ENCODE data around the gene PDGFA.

DNA sequence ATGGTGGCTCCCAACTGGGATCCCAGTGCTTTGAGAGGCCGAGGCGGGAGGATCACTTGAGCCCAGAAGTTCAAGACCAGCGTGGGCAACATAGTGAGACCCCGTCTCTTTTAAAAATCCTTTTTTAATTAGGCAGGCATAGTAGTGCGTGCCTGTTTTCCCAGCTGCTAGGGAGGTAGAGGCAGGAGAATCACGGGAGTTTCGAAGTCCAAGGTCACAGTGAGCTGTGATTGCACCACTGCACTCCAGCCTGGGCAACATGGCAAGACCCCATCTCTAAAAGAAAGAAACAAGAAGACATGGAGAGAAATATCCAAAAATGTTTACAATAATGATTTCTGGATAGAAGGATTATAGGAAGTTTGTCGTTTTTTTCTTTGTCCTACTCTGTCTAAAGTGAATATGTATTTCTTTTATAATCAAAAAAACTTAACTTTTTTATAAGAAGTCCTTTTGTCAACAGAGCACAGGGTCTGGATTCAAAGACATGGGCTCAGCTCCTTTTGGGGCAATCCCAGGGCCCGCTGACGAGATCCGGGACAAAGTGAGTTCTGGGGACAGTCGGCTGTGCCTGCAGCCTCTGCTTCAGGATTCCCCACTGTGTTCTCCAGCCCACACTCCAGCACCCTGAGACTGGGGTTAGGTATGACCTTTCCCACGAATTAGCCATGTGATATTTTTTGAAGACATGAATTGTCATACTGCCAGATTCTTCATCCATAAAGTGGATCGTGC is 45.6 kb downstream of the PDGFA start:
- TF ChIP-seq, protein P1, sequence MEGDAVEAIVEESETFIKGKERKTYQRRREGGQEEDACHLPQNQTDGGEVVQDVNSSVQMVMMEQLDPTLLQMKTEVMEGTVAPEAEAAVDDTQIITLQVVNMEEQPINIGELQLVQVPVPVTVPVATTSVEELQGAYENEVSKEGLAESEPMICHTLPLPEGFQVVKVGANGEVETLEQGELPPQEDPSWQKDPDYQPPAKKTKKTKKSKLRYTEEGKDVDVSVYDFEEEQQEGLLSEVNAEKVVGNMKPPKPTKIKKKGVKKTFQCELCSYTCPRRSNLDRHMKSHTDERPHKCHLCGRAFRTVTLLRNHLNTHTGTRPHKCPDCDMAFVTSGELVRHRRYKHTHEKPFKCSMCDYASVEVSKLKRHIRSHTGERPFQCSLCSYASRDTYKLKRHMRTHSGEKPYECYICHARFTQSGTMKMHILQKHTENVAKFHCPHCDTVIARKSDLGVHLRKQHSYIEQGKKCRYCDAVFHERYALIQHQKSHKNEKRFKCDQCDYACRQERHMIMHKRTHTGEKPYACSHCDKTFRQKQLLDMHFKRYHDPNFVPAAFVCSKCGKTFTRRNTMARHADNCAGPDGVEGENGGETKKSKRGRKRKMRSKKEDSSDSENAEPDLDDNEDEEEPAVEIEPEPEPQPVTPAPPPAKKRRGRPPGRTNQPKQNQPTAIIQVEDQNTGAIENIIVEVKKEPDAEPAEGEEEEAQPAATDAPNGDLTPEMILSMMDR (IDR thresholded peaks at IDR 0.05), result no peak
- TF ChIP-seq POLR2A (IDR thresholded peaks at IDR 0.05), result no peak
